Subcutaneous abdominal adipose tissue (tissue), 5 donors: Measurements from ENCODE around the gene PLEKHG5.
A peak's percentile ranks its signal among the peaks of the same experiment; 100 is the strongest.

Source experiments
- H3K27ac ChIP-seq: one replicate; pipeline ENCODE4 v1.7.0; 2013; ENCODE audit warnings: low read depth, mild to moderate bottlenecking, inconsistent platforms, low read length, moderate library complexity
- H3K27me3 ChIP-seq, 5 donors: one replicate each; pipeline ENCODE4 v1.7.0; 2013; ENCODE audit warnings: low read length in 5 of 5, inconsistent platforms in 1 of 5; ENCODE audit not compliant: control insufficient read depth in 5 of 5, insufficient read depth in 4 of 5
- H3K36me3 ChIP-seq, 5 donors: one replicate each; pipeline ENCODE4 v1.7.0; 2013; ENCODE audit warnings: low read length in 5 of 5; ENCODE audit not compliant: control insufficient read depth in 5 of 5, insufficient read depth in 5 of 5
- H3K4me1 ChIP-seq, 5 donors: one replicate each; pipeline ENCODE4 v1.7.0; 2013; ENCODE audit warnings: low read length in 5 of 5, mild to moderate bottlenecking in 3 of 5, moderate library complexity in 1 of 5; ENCODE audit not compliant: control insufficient read depth in 5 of 5, insufficient read depth in 5 of 5
- H3K4me3 ChIP-seq, 5 donors: one replicate each; pipeline ENCODE4 v1.7.0; 2013; ENCODE audit warnings: low read length in 5 of 5, low read depth in 1 of 5
- H3K9ac ChIP-seq, 5 donors: one replicate each; pipeline ENCODE4 v1.7.0; 2013; ENCODE audit warnings: low read length in 5 of 5, mild to moderate bottlenecking in 4 of 5, moderate library complexity in 3 of 5
- H3K9me3 ChIP-seq, 5 donors: one replicate each; pipeline ENCODE4 v1.7.0; 2013; ENCODE audit warnings: low read length in 5 of 5; ENCODE audit not compliant: control insufficient read depth in 5 of 5
- donor health status: healthy.
- donor health status: healthy.
- donor health status: healthy.
- donor health status: healthy.
- donor health status: healthy.

PLEKHG5 gene

GRCh38 chr1:6485168-6486101, 6.0 kb downstream of the PLEKHG5 start:
- Histone ChIP-seq H3K9me3 (no peaks in the 10 kb centered on the region), H3K27me3 (peaks cover 0 to 11% (median 0%) of the 10 kb centered on the region in 5 donors), H3K36me3 (peaks cover 0 to 4% (median 3%) of the 10 kb centered on the region in 5 donors), H3K4me1 (peaks cover 0 to 56% (median 37%) of the 10 kb centered on the region in 5 donors), H3K9ac (peak overlapping the region in 3 of 5 donors; percentile 47 to 59 (median 55)), H3K27ac (no peak overlapping the region), H3K4me3 (peak overlapping the region in 4 of 5 donors; percentile 37 to 64 (median 58))

GRCh38 chr1:6484826-6485167, 6.7 kb downstream of the PLEKHG5 start:
- peak overlapping the region in 3 of 5 donors; percentile 47 to 57 (median 55) for H3K9ac ChIP-seq
- H3K4me1 ChIP-seq = peaks cover 0 to 49% (median 32%) of the 10 kb centered on the region in 5 donors
- no peak overlapping the region for H3K27ac ChIP-seq
- H3K27me3 ChIP-seq = peaks cover 0 to 11% (median 0%) of the 10 kb centered on the region in 5 donors
- peaks cover 0 to 4% (median 3%) of the 10 kb centered on the region in 5 donors for H3K36me3 ChIP-seq
- peak overlapping the region in 4 of 5 donors; percentile 37 to 64 (median 58) for H3K4me3 ChIP-seq
- H3K9me3 ChIP-seq = no peaks in the 10 kb centered on the region

GRCh38 chr1:6483761-6484117, 7.7 kb downstream of the PLEKHG5 start:
- Histone ChIP-seq H3K9ac (no peak overlapping the region), H3K4me1 (peaks cover 0 to 39% (median 32%) of the 10 kb centered on the region in 5 donors), H3K9me3 (no peaks in the 10 kb centered on the region), H3K36me3 (peaks cover 0 to 4% (median 3%) of the 10 kb centered on the region in 5 donors), H3K27me3 (peaks cover 0 to 11% (median 0%) of the 10 kb centered on the region in 5 donors), H3K27ac (no peak overlapping the region), H3K4me3 (no peak overlapping the region)

GRCh38 chr1:6483017-6483760, 8.3 kb downstream of the PLEKHG5 start:
- no peak overlapping the region for H3K9ac ChIP-seq
- no peak overlapping the region for H3K4me3 ChIP-seq
- peaks cover 0 to 11% (median 0%) of the 10 kb centered on the region in 5 donors for H3K27me3 ChIP-seq
- peaks cover 0 to 34% (median 31%) of the 10 kb centered on the region in 5 donors for H3K4me1 ChIP-seq
- peaks cover 0 to 4% (median under 1%) of the 10 kb centered on the region in 5 donors for H3K36me3 ChIP-seq
- no peaks in the 10 kb centered on the region for H3K9me3 ChIP-seq
- no peak overlapping the region for H3K27ac ChIP-seq

DNA sequence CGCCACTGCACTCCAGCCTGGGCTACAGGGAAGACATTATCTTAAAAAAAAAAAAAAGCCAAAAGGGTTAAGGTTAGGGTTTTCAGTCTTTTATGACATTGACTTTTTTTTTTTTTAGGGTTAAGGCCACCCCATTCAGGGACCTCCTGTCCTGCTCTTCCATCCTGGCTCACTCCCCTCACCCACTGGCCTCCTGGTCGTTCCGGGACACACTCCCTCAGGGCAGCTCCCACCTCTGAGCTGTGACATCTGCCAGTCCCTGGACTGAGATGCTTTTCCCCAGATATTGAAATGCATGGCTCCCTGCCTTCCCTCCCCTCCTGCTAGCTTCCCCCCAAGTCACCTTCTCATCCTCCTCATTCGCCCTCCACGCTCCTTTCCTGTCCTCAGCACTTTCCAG, 9.6 kb downstream of the PLEKHG5 start:
- H3K4me1 ChIP-seq = peaks cover 0 to 23% (median 22%) of the 10 kb centered on the region in 5 donors
- no peak overlapping the region for H3K9ac ChIP-seq
- no peak overlapping the region for H3K27ac ChIP-seq

DNA sequence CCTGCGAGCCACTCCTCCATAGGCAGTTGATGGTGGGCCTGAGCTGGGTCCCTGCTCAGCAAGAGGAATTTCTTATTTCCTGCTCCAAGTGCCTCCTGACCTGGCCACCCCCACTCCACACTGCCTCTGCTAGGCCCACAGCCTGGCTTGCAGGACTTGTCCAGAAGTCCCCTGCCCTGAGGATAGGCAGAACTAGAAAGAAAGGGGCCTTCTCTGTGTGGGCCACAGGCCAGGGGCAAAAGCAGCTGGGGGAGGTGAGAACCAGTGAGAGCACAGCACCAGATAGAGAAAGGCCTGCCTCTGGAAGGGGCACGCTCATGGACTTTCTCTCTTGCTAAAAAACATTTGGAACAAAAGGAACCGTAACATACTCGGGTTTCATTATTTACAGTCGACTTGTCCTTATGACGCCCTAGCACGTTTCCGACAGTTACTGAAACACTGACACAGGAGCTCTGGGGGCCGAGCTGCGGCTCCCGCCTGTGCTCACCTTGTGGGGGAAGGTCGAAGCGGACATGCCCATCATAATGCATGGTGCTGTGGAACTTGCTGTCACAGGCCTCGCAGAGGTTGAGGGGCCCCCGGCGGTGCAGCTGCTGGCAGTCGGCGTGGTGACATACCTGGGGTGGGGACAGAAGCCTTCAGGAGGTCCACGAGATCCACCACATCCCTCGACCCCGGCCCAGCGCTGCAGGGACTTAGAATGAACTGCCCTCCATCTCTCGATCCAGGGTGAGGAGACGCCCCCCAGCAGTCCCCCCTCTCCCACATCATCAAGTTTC, 14.2 kb downstream of the PLEKHG5 start:
- Histone ChIP-seq H3K27me3 (no peaks in the 10 kb centered on the region), H3K36me3 (peaks cover 0 to 40% (median 30%) of the 10 kb centered on the region in 5 donors), H3K27ac (no peak overlapping the region), H3K4me1 (no peaks in the 10 kb centered on the region), H3K4me3 (no peak overlapping the region), H3K9me3 (no peaks in the 10 kb centered on the region), H3K9ac (no peak overlapping the region)

More for the DNA sequence above, 9.6 kb downstream of the PLEKHG5 start:
- Histone ChIP-seq H3K36me3 (peaks cover 0 to 12% (median 7%) of the 10 kb centered on the region in 5 donors), H3K4me3 (no peak overlapping the region), H3K9me3 (no peaks in the 10 kb centered on the region), H3K27me3 (peaks cover 0 to 11% (median 0%) of the 10 kb centered on the region in 5 donors)

GRCh38 chr1:6476483-6476882, 15.0 kb downstream of the PLEKHG5 start:
- Histone ChIP-seq H3K27ac (no peak overlapping the region), H3K9ac (no peak overlapping the region), H3K9me3 (no peaks in the 10 kb centered on the region), H3K4me1 (no peaks in the 10 kb centered on the region), H3K27me3 (no peaks in the 10 kb centered on the region), H3K4me3 (no peak overlapping the region), H3K36me3 (peaks cover 0 to 47% (median 37%) of the 10 kb centered on the region in 5 donors)

GRCh38 chr1:6475381-6476133, 15.9 kb downstream of the PLEKHG5 start:
- Histone ChIP-seq H3K27ac (no peak overlapping the region), H3K9ac (no peak overlapping the region), H3K9me3 (no peaks in the 10 kb centered on the region), H3K36me3 (peaks cover 0 to 54% (median 45%) of the 10 kb centered on the region in 5 donors), H3K4me3 (no peak overlapping the region), H3K27me3 (no peaks in the 10 kb centered on the region), H3K4me1 (no peaks in the 10 kb centered on the region)

DNA sequence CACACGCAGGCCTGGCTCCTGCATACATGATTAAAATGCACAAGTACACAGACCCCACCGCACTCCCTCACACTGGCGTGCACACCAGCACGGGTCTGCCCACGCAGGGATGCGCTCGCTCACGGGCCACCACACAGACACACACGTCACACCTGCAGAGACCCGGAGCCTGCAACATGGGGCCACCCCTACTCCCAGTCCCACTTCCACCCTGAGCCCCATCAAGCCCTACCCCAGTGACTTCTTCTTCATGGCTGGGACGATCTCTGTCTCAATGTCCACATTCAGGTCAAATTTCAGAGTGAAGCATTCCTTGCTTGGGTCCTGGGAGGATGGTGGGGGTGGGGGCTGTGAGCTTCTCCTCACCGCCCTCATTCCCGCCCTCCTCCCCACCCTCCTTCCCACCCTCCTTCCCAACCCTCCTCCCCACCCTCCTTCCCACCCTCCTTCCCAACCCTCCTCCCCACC, 16.6 kb downstream of the PLEKHG5 start:
- Histone ChIP-seq H3K9me3 (no peaks in the 10 kb centered on the region), H3K4me1 (no peaks in the 10 kb centered on the region), H3K27ac (no peak overlapping the region), H3K4me3 (no peak overlapping the region), H3K9ac (no peak overlapping the region), H3K27me3 (no peaks in the 10 kb centered on the region), H3K36me3 (peaks cover 0 to 61% (median 52%) of the 10 kb centered on the region in 5 donors)
